ENCODE measurements around the gene TMEM233. TPM values are rescaled to one million over a fixed set of nuclear protein-coding genes. Genes with fewer than 3 reads are reported as not detected.

TMEM233 gene
- total and polyA plus RNA-seq, 8 donors = 0.10 to 0.92 (median 0.22) TPM; not detected in 4

DNA sequence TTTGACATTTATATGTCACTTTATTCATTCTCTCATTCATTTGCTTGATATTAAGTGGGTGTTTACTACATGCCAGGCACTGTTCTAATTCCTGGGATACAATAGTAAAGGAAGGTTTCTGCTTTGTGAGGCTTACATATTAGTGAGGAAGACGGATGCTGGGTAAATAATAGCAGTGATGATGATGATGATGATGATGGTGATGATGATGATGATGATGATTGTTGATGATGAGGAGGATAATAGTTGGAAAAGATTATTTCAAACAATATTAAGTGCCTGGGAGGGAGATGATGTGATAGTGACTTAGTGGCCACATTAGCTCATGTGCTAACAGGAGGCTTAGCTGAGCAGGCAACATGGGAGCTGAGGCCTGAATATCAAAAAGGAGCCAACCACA, 19.3 kb upstream of the TMEM233 start:
- 73 to 86% (median 79%) methylated on average over 1 of the region's 1 CpG for WGBS, 5 donors
- H3K4me3 ChIP-seq = no peak overlapping the region
- no peaks in the 10 kb centered on the region for H3K27me3 ChIP-seq
- H3K27ac ChIP-seq = no peak overlapping the region
- no peaks in the 10 kb centered on the region for H3K4me1 ChIP-seq
- no peaks in the 10 kb centered on the region for H3K9me3 ChIP-seq
- intact Hi-C loops (cut with DNase I; ENCODE audit: low total_unique reads) = no loop called here
- no peak for DNase-seq
- TF ChIP-seq, protein P1, sequence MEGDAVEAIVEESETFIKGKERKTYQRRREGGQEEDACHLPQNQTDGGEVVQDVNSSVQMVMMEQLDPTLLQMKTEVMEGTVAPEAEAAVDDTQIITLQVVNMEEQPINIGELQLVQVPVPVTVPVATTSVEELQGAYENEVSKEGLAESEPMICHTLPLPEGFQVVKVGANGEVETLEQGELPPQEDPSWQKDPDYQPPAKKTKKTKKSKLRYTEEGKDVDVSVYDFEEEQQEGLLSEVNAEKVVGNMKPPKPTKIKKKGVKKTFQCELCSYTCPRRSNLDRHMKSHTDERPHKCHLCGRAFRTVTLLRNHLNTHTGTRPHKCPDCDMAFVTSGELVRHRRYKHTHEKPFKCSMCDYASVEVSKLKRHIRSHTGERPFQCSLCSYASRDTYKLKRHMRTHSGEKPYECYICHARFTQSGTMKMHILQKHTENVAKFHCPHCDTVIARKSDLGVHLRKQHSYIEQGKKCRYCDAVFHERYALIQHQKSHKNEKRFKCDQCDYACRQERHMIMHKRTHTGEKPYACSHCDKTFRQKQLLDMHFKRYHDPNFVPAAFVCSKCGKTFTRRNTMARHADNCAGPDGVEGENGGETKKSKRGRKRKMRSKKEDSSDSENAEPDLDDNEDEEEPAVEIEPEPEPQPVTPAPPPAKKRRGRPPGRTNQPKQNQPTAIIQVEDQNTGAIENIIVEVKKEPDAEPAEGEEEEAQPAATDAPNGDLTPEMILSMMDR (IDR thresholded peaks at IDR 0.05) = no peak
- TF ChIP-seq POLR2A (IDR thresholded peaks at IDR 0.05) = no peak
- no peak for TF ChIP-seq EP300 (IDR thresholded peaks at IDR 0.05)
- no peak for TF ChIP-seq POLR2AphosphoS5 (IDR thresholded peaks at IDR 0.05)
- no peaks in the 10 kb centered on the region for H3K36me3 ChIP-seq

DNA sequence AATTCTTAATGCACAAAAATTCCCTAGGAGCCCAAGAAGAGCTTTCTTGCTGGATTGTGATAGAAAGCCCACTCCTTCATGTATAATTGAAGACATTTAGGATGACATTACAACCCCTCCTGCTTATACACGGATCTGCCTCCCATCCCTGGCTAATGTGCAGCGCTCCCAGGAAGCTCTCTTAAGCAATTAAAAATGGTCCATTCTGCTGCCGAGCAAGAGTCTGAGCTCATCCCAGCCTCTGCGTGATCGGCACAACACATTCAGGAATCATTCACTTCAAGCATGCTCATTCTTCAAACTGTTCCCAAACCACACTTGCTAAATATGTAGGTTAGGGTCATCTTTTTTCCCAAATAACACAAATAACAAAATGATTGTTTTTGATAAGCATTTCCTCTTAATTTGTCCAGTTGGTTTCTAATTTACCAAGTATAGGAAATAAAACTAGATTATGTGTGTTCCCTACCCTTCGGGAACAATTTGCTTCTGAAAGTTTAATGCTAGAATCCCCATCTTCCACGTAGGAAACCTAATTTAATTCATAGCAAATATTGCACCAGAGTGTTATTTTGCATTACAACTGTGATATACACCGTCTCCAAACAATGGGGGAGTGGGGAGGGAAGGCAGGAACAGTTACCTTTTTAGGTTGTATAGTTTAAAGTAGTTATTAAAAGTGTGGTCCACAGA, 17.3 kb upstream of the TMEM233 start:
- no peaks in the 10 kb centered on the region for H3K9me3 ChIP-seq
- intact Hi-C loops (cut with DNase I; ENCODE audit: low total_unique reads) = no loop called here
- WGBS, 5 donors = 64 to 77% (median 73%) methylated on average over 8 of the region's 8 CpGs
- H3K36me3 ChIP-seq = no peaks in the 10 kb centered on the region
- DNase-seq = no peak
- H3K27ac ChIP-seq = no peak overlapping the region
- TF ChIP-seq, protein P1 (IDR thresholded peaks at IDR 0.05) = no peak
- no peak for TF ChIP-seq POLR2AphosphoS5 (IDR thresholded peaks at IDR 0.05)
- no peak overlapping the region for H3K4me3 ChIP-seq
- no peaks in the 10 kb centered on the region for H3K27me3 ChIP-seq
- no peaks in the 10 kb centered on the region for H3K4me1 ChIP-seq

DNA sequence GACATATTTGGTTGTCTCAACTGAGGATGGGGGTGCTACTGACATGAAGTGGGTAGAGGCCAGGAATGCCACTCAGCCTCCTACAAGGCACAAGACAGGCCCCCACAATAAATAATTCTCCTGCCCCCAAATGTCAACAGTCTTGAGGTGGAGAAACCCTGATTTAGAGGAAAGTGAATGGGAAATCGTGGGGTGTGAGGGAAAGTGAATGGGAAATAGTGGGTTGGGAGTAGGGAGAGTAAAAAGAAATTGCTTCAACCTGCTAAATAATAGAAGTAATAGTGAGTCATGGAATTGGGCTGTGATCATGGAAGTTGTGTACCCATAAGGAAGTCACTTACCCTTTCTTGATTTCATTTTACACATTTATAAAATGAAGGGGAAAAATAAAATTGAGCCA, 16.7 kb upstream of the TMEM233 start:
- Histone ChIP-seq H3K4me3 (no peak overlapping the region), H3K9me3 (no peaks in the 10 kb centered on the region), H3K4me1 (no peaks in the 10 kb centered on the region), H3K36me3 (no peaks in the 10 kb centered on the region), H3K27me3 (no peaks in the 10 kb centered on the region), H3K27ac (no peak overlapping the region)
- intact Hi-C loops (cut with DNase I; ENCODE audit: low total_unique reads) = no loop called here
- TF ChIP-seq EP300 (IDR thresholded peaks at IDR 0.05) (no peak), POLR2AphosphoS5 (IDR thresholded peaks at IDR 0.05) (no peak), POLR2A (IDR thresholded peaks at IDR 0.05) (no peak)
- TF ChIP-seq, protein P1 (IDR thresholded peaks at IDR 0.05) = no peak
- DNase-seq = no peak
- 24 to 58% (median 49%) methylated on average over 1 of the region's 1 CpG for WGBS, 5 donors

DNA sequence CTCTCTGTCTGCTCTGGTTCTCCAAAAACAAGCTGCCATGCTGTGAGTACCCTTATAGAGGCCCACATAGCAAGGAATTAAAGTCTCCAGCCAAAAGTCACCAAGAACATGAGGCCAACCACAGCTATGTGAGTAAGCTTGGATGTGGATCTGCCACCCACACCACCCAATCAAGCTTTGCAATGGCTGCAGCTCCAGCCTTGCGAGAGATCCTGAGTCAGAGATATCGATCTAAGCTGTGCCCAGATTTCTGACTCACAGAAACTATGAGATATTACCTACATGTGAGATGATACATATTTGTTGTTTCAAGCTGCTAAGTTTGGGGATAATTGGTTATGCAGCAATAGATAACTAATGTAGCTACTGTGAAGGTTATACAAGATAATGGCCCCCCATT, 15.5 kb upstream of the TMEM233 start:
- Histone ChIP-seq H3K27ac (no peak overlapping the region), H3K4me3 (no peak overlapping the region), H3K27me3 (no peaks in the 10 kb centered on the region), H3K36me3 (no peaks in the 10 kb centered on the region), H3K9me3 (no peaks in the 10 kb centered on the region), H3K4me1 (no peaks in the 10 kb centered on the region)
- DNase-seq = no peak
- TF ChIP-seq POLR2A (IDR thresholded peaks at IDR 0.05) = no peak
- intact Hi-C loops (cut with DNase I; ENCODE audit: low total_unique reads) = no loop called here
- 82 to 91% (median 85%) methylated on average over 2 of the region's 2 CpGs for WGBS, 5 donors

DNA sequence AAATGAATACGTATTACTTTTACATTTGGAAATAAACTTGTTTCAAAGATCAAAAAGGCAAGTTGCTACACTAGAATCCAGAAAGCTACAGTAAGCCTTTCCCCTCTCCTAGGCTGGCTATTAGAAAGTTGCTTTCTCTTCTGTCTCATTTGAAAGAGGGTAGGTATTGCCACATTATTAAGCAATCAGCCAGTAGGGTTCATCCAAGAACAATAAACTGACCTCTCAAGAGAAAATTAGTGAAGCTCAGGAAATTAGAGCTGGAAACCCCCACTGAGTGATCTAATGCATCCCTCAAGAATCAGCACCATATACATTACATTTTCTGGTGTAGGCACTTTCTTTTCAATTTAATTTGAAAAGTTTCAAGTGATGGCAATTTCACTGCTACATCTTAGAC, 4.5 kb upstream of the TMEM233 start:
- Histone ChIP-seq H3K27me3 (peaks cover 0 to 27% (median 15%) of the 10 kb centered on the region in 3 donors), H3K27ac (no peak overlapping the region), H3K4me3 (no peak overlapping the region), H3K36me3 (no peaks in the 10 kb centered on the region), H3K9me3 (no peaks in the 10 kb centered on the region), H3K4me1 (peaks cover 0 to 8% (median 1%) of the 10 kb centered on the region in 4 donors)
- DNase-seq = peak in 1 of 2 donors; percentile 5
- TF ChIP-seq EP300 (IDR thresholded peaks at IDR 0.05) = no peak
- no peak for TF ChIP-seq POLR2A (IDR thresholded peaks at IDR 0.05)
- TF ChIP-seq, protein P1 (IDR thresholded peaks at IDR 0.05) = no peak
- no peak for TF ChIP-seq POLR2AphosphoS5 (IDR thresholded peaks at IDR 0.05)
- WGBS, 5 donors = 56 to 80% (median 72%) methylated on average over 1 of the region's 1 CpG
- intact Hi-C loops (cut with DNase I; ENCODE audit: low total_unique reads) = no loop called here
